ENCODE data around the gene PHEX. TPM values are rescaled to one million over a fixed set of nuclear protein-coding genes. Genes with fewer than 3 reads are reported as not detected.

PHEX gene
- total RNA-seq, 1 donor from 2014 or later: 5.3 TPM

DNA sequence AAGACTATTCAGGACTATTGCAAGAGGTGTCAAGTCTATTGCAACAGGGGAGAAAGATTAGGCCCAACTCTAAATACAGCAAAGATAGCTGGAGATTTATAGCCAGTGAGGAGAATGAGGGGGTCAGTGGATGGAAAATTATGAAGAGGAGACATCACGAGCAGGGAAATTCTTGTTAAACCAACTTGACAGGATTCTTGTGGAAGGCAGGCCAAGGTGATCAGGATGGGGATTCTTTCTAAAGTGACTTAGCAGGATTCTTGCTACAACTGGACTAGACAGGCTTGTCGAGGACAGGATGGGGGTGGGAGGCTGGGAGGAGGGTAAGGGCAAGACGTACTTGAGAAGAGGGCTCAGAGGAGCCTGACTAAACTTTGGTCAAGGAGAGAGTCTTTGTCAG lies 89.0 kb downstream of the PHEX start:
- peak; percentile 18 for DNase-seq (ENCODE audit: low read depth)

DNA sequence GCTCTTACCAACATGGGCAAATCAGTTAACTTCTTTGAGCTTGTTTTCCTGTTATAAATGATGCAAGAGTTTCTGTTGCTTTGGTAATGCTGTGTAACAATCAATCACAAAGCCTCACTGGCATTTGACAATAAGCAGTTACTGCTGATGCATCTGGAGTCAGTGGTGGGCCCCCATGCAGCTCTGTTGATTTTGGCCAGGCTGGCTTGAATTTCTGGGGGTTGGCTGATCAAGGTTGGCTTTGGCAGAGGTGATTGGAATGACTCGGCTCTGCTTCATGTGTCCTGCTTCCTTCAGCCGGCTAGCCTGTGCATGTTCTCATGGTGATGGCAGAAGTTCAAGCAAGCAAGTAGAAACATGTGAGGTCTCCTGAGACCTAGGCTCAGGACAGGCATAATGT lies 90.4 kb downstream of the PHEX start:
- Histone ChIP-seq H3K27me3 (ENCODE audit: control insufficient read depth, insufficient read depth, low read length) (no peaks in the 10 kb centered on the region), H3K36me3 (ENCODE audit: control insufficient read depth, insufficient read depth, low read length) (no peaks in the 10 kb centered on the region), H3K4me3 (ENCODE audit: low read depth, low read length) (no peak overlapping the region)
- peak; percentile 96 for DNase-seq (ENCODE audit: low read depth)
- peak; percentile 97 for FAIRE-seq
- TF ChIP-seq, protein P1, sequence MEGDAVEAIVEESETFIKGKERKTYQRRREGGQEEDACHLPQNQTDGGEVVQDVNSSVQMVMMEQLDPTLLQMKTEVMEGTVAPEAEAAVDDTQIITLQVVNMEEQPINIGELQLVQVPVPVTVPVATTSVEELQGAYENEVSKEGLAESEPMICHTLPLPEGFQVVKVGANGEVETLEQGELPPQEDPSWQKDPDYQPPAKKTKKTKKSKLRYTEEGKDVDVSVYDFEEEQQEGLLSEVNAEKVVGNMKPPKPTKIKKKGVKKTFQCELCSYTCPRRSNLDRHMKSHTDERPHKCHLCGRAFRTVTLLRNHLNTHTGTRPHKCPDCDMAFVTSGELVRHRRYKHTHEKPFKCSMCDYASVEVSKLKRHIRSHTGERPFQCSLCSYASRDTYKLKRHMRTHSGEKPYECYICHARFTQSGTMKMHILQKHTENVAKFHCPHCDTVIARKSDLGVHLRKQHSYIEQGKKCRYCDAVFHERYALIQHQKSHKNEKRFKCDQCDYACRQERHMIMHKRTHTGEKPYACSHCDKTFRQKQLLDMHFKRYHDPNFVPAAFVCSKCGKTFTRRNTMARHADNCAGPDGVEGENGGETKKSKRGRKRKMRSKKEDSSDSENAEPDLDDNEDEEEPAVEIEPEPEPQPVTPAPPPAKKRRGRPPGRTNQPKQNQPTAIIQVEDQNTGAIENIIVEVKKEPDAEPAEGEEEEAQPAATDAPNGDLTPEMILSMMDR (IDR thresholded peaks at IDR 0.05; ENCODE audit: insufficient read depth, low read length, severe bottlenecking): no peak

More for the DNA sequence above, 89.0 kb downstream of the PHEX start:
- TF ChIP-seq, protein P1 (IDR thresholded peaks at IDR 0.05; ENCODE audit: insufficient read depth, low read length, severe bottlenecking): no peak
- Histone ChIP-seq H3K4me3 (ENCODE audit: low read depth, low read length) (no peak overlapping the region), H3K27me3 (ENCODE audit: control insufficient read depth, insufficient read depth, low read length) (no peaks in the 10 kb centered on the region), H3K36me3 (ENCODE audit: control insufficient read depth, insufficient read depth, low read length) (no peaks in the 10 kb centered on the region)
- FAIRE-seq: no peak

DNA sequence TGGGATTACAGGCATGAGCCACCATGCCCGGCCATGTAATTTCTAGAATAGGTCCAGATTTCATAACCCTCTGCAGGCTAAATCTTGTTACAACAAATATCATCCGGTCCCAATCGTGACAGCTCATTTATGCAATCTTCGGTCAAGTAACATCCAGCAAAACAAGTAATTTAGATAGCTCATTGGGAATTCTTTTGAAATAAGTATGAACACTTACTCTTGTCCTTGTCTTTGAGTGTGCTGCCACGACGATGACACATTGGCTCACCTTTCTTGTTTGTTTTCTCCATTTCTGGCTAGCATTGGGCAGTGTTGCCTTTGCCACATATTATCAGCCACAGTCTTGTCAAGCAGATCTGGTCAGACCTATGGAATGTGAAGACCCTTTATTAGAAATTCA lies 92.0 kb downstream of the PHEX start:
- FAIRE-seq (no peak), DNase-seq (ENCODE audit: low read depth) (peak; percentile 87)
- no peaks in the 10 kb centered on the region for H3K27me3 ChIP-seq (ENCODE audit: control insufficient read depth, insufficient read depth, low read length)
- H3K36me3 ChIP-seq (ENCODE audit: control insufficient read depth, insufficient read depth, low read length): no peaks in the 10 kb centered on the region
- H3K4me3 ChIP-seq (ENCODE audit: low read depth, low read length): no peak overlapping the region
- TF ChIP-seq, protein P1 (IDR thresholded peaks at IDR 0.05; ENCODE audit: insufficient read depth, low read length, severe bottlenecking): no peak

DNA sequence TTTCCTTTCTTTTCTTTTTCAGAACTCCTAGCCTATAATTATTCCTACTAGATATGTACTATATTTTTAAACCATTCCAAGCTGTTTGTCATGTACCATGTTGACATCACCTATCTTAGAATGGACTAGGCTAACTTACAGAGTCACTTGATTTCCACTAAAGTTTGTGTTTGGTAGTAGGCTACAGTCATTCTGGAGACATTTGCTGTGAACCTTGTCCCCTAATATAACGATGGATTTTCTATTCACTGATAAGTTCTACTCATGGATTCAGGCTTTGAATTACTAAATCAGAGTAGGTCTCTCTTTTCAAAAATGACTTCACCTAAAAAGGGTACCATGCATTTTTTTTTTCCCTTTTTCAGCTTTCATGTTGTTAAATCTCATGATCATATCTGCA lies 93.4 kb downstream of the PHEX start:
- no peak for FAIRE-seq
- no peaks in the 10 kb centered on the region for H3K36me3 ChIP-seq (ENCODE audit: control insufficient read depth, insufficient read depth, low read length)
- H3K27me3 ChIP-seq (ENCODE audit: control insufficient read depth, insufficient read depth, low read length): no peaks in the 10 kb centered on the region
- H3K4me3 ChIP-seq (ENCODE audit: low read depth, low read length): no peak overlapping the region
- DNase-seq (ENCODE audit: low read depth): no peak
- TF ChIP-seq, protein P1 (IDR thresholded peaks at IDR 0.05; ENCODE audit: insufficient read depth, low read length, severe bottlenecking): no peak

DNA sequence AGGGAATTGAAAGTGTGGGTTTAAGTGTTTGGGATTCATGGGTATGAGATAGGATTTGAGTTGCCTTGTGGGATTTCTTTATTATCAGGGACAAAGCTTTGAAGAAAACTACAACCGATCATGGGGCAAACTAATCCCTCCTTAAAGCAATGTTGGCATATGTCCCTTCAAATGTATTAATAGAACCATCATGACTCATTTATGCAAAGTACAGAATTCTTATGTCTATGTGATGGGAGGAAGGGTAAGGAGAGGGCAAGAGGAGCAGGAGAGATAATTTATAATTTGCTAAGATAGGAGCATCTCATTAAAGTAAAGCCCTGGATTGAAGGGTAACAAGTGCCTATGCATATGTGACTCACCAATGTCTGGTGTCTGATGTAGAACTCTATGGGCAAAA lies 94.2 kb downstream of the PHEX start:
- Histone ChIP-seq H3K36me3 (ENCODE audit: control insufficient read depth, insufficient read depth, low read length) (no peaks in the 10 kb centered on the region), H3K4me3 (ENCODE audit: low read depth, low read length) (no peak overlapping the region), H3K27me3 (ENCODE audit: control insufficient read depth, insufficient read depth, low read length) (no peaks in the 10 kb centered on the region)
- FAIRE-seq (no peak), DNase-seq (ENCODE audit: low read depth) (peak; percentile 54)
- TF ChIP-seq, protein P1 (IDR thresholded peaks at IDR 0.05; ENCODE audit: insufficient read depth, low read length, severe bottlenecking): no peak

DNA sequence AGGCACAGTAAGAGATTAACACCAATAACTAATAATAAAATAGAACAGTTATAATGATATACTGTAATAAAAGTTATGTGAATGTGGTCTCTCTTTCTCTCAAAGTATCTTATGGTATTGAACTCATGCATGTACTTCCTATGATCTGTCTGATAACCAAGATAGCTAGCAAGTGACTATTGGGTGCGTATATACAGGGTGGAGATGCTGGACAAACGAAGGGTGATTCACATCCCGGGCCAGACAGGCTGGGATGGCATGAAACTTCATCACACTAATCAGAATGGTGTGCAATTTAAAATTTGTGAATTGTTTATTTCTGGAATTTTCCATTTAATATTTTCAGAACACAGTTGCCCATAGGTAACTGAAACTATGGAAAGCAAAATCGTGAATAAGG lies 96.8 kb downstream of the PHEX start:
- DNase-seq (ENCODE audit: low read depth): peak; percentile 73
- TF ChIP-seq, protein P1 (IDR thresholded peaks at IDR 0.05; ENCODE audit: insufficient read depth, low read length, severe bottlenecking): no peak

More for the DNA sequence above, 96.8 kb downstream of the PHEX start:
- Histone ChIP-seq H3K4me3 (ENCODE audit: low read depth, low read length) (no peak overlapping the region), H3K36me3 (ENCODE audit: control insufficient read depth, insufficient read depth, low read length) (no peaks in the 10 kb centered on the region), H3K27me3 (ENCODE audit: control insufficient read depth, insufficient read depth, low read length) (no peaks in the 10 kb centered on the region)
- FAIRE-seq: no peak
